Fibroblast of lung (primary cell): ENCODE measurements around the gene GPC6. TPM values are rescaled to one million over a fixed set of nuclear protein-coding genes. Genes with fewer than 3 reads are reported as not detected.

ENCODE experiments used
- DNase-seq, 2 donors: peaks; one replicate each; pipeline versions ENCODE4 v3.0.0 to v3.0.0-alpha.2; 2010; ENCODE audit warnings: low read depth in 2 of 2
- H2AFZ ChIP-seq: 2 replicates; pipeline ENCODE4 v1.5.1; 2012; ENCODE audit warnings: low read length, control low read depth, inconsistent platforms
- H3K27ac ChIP-seq: 2 replicates; pipeline ENCODE4 v1.5.1; 2011; ENCODE audit warnings: low read length, control low read depth; ENCODE audit not compliant: insufficient read depth
- H3K27me3 ChIP-seq: 2 replicates; pipeline ENCODE4 v1.5.1; 2011; ENCODE audit warnings: mild to moderate bottlenecking, low read length; ENCODE audit not compliant: control insufficient read depth, insufficient read depth
- H3K36me3 ChIP-seq: 2 replicates; pipeline ENCODE4 v1.5.1; 2011; ENCODE audit warnings: low read length; ENCODE audit not compliant: control insufficient read depth, insufficient read depth
- H3K4me1 ChIP-seq: 2 replicates; pipeline ENCODE4 v1.5.1; 2011; ENCODE audit warnings: low read length; ENCODE audit not compliant: control insufficient read depth, insufficient read depth; ENCODE audit errors: extremely low read depth
- H3K4me2 ChIP-seq: 2 replicates; pipeline ENCODE4 v1.5.1; 2011; ENCODE audit warnings: low read length, control low read depth; ENCODE audit not compliant: insufficient read depth; ENCODE audit errors: extremely low read depth
- H3K4me3 ChIP-seq, 4 experiments: fragments of 200-600 bp in 1 of 4; sonication (generic) in 1 of 4; replicated peaks in 1 of 4; 2 replicates each; pipeline ENCODE4 v1.5.1; 2011 to 2016; ENCODE audit warnings: low read length in 4 of 4, low read depth in 3 of 4, mild to moderate bottlenecking in 3 of 4, control low read depth in 2 of 4, inconsistent platforms in 1 of 4, mixed read lengths in 1 of 4; ENCODE audit not compliant: insufficient read depth in 1 of 4; ENCODE audit errors: control extremely low read depth in 1 of 4
- H3K79me2 ChIP-seq: 2 replicates; pipeline ENCODE4 v1.5.1; 2012; ENCODE audit warnings: mild to moderate bottlenecking, low read length, inconsistent platforms; ENCODE audit not compliant: control insufficient read depth, insufficient read depth
- H3K9ac ChIP-seq: 2 replicates; pipeline ENCODE4 v1.5.1; 2011; ENCODE audit warnings: mild to moderate bottlenecking, low read length, control low read depth; ENCODE audit not compliant: insufficient read depth
- H3K9me3 ChIP-seq: 2 replicates; pipeline ENCODE4 v1.5.1; 2012; ENCODE audit warnings: low read depth, low read length; ENCODE audit not compliant: control insufficient read depth, insufficient read depth
- H4K20me1 ChIP-seq: 2 replicates; pipeline ENCODE4 v1.5.1; 2011; ENCODE audit warnings: low read length; ENCODE audit not compliant: control insufficient read depth, insufficient read depth; ENCODE audit errors: extremely low read depth
- EZH2 ChIP-seq: IDR thresholded peaks from 2 replicates; pipeline ENCODE4 v1.5.1; 2012; ENCODE audit warnings: low read length, control low read depth, mild to moderate bottlenecking; ENCODE audit errors: missing control alignments
- polyA plus RNA-seq, 2 donors: library from polyadenylated mRNA; depleted of rRNA in 1 of 2; stranded (reverse) in 1 of 2; unstranded in 1 of 2; fragments of >200 nt; gene quantifications; 2 replicates each; pipeline ENCODE4 v1.2.1, GENCODE V29; 2011 to 2012; ENCODE audit warnings: missing spikeins in 1 of 2
- total RNA-seq: library from RNA; depleted of rRNA; stranded (reverse); fragments of >200 nt; gene quantifications from 2 replicates; pipeline ENCODE4 v1.2.1, GENCODE V29; 2014
- TF ChIP-seq, protein P1 (sequence below), 2 donors: IDR thresholded peaks in 1 of 2; conservative IDR thresholded peaks in 1 of 2; 1 replicate in 1 of 2; 2 replicates in 1 of 2; pipeline ENCODE4 v1.5.1; 2011 to 2012; ENCODE audit warnings: low read length in 2 of 2, control low read depth in 1 of 2, inconsistent platforms in 1 of 2, low read depth in 1 of 2, mild to moderate bottlenecking in 1 of 2

The GPC6 gene
- total and polyA plus RNA-seq, 2 donors (not counting 1 experiment from before 2014, with no cell fraction given) = 11.2 to 33.7 TPM

DNA sequence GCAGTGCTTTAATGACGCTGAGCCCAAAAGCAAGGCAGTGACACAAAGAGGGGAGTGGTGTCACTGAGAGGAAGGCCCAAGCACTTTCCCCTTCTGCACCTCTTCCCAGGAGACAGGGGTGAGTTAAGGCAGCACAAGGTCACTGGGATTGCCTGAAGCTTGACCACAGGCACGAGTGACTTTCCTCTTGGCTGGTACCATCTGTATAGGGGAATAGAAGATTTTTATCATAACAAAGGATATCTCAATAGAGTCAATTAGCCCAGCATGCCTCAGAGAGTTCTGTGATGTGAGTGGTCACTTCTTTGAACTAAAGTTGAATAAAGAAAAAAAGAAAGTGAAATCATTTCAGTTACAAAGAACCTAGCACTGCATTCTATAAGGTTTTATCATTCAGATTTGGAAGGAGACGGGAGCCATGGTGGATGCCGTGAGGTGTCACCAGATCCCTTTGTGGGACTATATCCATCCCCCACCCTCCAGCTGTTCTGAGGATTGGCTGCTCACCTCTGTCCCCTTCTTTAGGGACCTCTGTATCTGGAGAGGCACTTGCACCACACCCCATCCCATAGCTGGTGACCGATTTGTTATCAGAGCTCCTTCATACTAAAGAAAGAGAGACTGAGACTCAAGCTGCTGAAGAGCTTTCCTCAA is 961.7 kb downstream of the GPC6 start:
- Histone ChIP-seq H3K4me2 (no peak overlapping the region), H3K27ac (no peak overlapping the region), H4K20me1 (no peaks in the 10 kb centered on the region), H3K4me3 (no peak overlapping the region), H3K79me2 (no peaks in the 10 kb centered on the region), H3K4me1 (no peaks in the 10 kb centered on the region), H3K36me3 (no peaks in the 10 kb centered on the region), H3K9ac (no peak overlapping the region), H3K9me3 (no peaks in the 10 kb centered on the region), H2AFZ (no peak overlapping the region), H3K27me3 (no peaks in the 10 kb centered on the region)
- TF ChIP-seq, protein P1, sequence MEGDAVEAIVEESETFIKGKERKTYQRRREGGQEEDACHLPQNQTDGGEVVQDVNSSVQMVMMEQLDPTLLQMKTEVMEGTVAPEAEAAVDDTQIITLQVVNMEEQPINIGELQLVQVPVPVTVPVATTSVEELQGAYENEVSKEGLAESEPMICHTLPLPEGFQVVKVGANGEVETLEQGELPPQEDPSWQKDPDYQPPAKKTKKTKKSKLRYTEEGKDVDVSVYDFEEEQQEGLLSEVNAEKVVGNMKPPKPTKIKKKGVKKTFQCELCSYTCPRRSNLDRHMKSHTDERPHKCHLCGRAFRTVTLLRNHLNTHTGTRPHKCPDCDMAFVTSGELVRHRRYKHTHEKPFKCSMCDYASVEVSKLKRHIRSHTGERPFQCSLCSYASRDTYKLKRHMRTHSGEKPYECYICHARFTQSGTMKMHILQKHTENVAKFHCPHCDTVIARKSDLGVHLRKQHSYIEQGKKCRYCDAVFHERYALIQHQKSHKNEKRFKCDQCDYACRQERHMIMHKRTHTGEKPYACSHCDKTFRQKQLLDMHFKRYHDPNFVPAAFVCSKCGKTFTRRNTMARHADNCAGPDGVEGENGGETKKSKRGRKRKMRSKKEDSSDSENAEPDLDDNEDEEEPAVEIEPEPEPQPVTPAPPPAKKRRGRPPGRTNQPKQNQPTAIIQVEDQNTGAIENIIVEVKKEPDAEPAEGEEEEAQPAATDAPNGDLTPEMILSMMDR (conservative IDR thresholded peaks at IDR 0.05 in 1 of 2, IDR thresholded peaks at IDR 0.05 in 1 of 2; ENCODE audit: low read depth in 1 of 2, low read length in 2 of 2) = no peak
- no peak for TF ChIP-seq EZH2
- no peak for DNase-seq

DNA sequence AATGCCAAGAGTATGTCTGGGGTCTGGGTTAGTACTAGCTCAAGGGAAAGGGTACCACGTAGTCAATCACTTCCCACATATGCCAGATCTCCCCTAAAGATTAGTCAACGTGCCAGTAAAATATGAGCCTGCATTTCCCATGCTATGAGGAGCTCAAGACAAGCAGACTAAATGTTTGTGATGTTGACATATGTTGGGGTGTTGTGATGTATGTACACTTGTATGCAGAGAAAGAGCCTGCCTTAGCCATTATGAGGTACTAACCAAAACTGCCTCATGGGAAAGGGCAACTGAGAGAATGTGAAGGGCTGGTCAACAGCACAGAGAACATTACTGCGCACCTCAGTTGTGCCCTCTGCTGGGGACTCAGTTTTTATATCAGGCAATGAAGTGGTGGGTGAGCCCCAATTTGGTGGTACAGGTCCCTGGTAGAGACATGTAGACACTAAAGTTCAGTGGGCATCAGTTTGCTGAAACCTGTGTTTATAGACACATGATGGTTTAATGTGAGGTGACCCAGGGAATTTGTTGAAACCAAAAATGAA is 965.9 kb downstream of the GPC6 start:
- H3K79me2 ChIP-seq = no peaks in the 10 kb centered on the region
- TF ChIP-seq EZH2 = no peak
- TF ChIP-seq, protein P1 (conservative IDR thresholded peaks at IDR 0.05 in 1 of 2, IDR thresholded peaks at IDR 0.05 in 1 of 2; ENCODE audit: low read depth in 1 of 2, low read length in 2 of 2) = peak; percentile 35 to 52
- H4K20me1 ChIP-seq = no peaks in the 10 kb centered on the region
- H3K4me3 ChIP-seq = no peak overlapping the region
- no peaks in the 10 kb centered on the region for H3K36me3 ChIP-seq
- no peaks in the 10 kb centered on the region for H3K4me1 ChIP-seq
- peak in 1 of 2 donors; percentile 49 for DNase-seq
- H2AFZ ChIP-seq = no peak overlapping the region
- no peak overlapping the region for H3K27ac ChIP-seq
- H3K9ac ChIP-seq = no peak overlapping the region
- no peaks in the 10 kb centered on the region for H3K27me3 ChIP-seq
- no peaks in the 10 kb centered on the region for H3K9me3 ChIP-seq
- no peak overlapping the region for H3K4me2 ChIP-seq

DNA sequence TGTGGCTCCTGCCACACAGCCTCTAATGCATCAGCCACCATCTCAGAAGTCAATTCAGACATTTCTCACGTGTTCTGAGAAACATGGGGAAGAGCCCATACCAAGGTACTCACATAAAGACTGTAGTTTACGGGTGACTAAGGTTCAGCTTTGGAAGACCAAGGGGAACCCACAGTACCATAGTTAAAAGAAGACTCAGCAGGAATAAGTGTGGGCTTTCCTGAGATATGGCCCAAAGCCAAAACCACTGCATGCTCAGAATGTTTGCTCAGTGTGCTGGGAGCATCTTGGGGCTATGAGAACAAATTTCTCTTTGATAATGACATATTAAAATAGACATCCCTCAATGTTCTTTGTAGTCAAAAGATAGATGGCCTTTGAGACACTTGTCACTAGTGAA is 969.1 kb downstream of the GPC6 start:
- no peaks in the 10 kb centered on the region for H3K9me3 ChIP-seq
- no peaks in the 10 kb centered on the region for H3K27me3 ChIP-seq
- no peak overlapping the region for H3K4me2 ChIP-seq
- DNase-seq = peak; percentile 77 to 98
- H3K9ac ChIP-seq = no peak overlapping the region
- H2AFZ ChIP-seq = no peak overlapping the region
- TF ChIP-seq EZH2 = no peak
- TF ChIP-seq, protein P1 (conservative IDR thresholded peaks at IDR 0.05 in 1 of 2, IDR thresholded peaks at IDR 0.05 in 1 of 2; ENCODE audit: low read depth in 1 of 2, low read length in 2 of 2) = no peak
- H3K4me3 ChIP-seq = no peak overlapping the region
- no peaks in the 10 kb centered on the region for H3K79me2 ChIP-seq
- H3K27ac ChIP-seq = no peak overlapping the region
- no peaks in the 10 kb centered on the region for H3K36me3 ChIP-seq
- no peaks in the 10 kb centered on the region for H4K20me1 ChIP-seq
- no peaks in the 10 kb centered on the region for H3K4me1 ChIP-seq
